K562 (cell line): Measurements from ENCODE around the gene ZNF385D. TPM values are rescaled to one million over a fixed set of nuclear protein-coding genes. Genes with fewer than 3 reads are reported as not detected.

ENCODE experiments used
- BMI1 ChIP-seq: fragments of 150-350 bp; IDR thresholded peaks from 2 replicates; pipeline ENCODE4 v1.6.1; 2014; ENCODE audit warnings: low read length
- EP400 ChIP-seq: fragments of 450-650 bp; IDR thresholded peaks from 2 replicates; pipeline ENCODE4 v1.6.1; 2017; ENCODE audit warnings: antibody characterized with exemption, mild to moderate bottlenecking, moderate library complexity
- HDAC3 ChIP-seq: fragments of 450-650 bp; IDR thresholded peaks from 2 replicates; pipeline ENCODE4 v1.6.1; 2018; ENCODE audit warnings: borderline replicate concordance, mild to moderate bottlenecking, moderate library complexity; ENCODE audit not compliant: partially characterized antibody
- HEY1 ChIP-seq: fragments of 250-450 bp; sonication (Bioruptor Pico); IDR thresholded peaks from 2 replicates; pipeline ENCODE4 v1.5.0; 2020; ENCODE audit warnings: mild to moderate bottlenecking, moderate library complexity, borderline replicate concordance
- NFIC ChIP-seq: fragments of 450-650 bp; IDR thresholded peaks from 2 replicates; pipeline ENCODE4 v1.6.1; 2017; ENCODE audit warnings: mild to moderate bottlenecking, inconsistent platforms
- NUFIP1 ChIP-seq: fragments of 450-650 bp; IDR thresholded peaks from 2 replicates; pipeline ENCODE4 v1.6.1; 2018; ENCODE audit not compliant: partially characterized antibody
- RBM17 ChIP-seq: fragments of 200-400 bp; formaldehyde crosslinking; IDR thresholded peaks from 2 replicates; pipeline ENCODE4 v1.6.1; 2017; ENCODE audit warnings: low read depth, mild to moderate bottlenecking, low read length, borderline replicate concordance
- RHOXF2B ChIP-seq: fragments of 250-450 bp; sonication (Bioruptor Pico); conservative IDR thresholded peaks from 2 replicates; pipeline ENCODE4 v1.5.1; 2021
- SIN3A ChIP-seq, 2 experiments: fragments of 150-350 bp in 1 of 2; IDR thresholded peaks; 2 replicates each; pipeline ENCODE4 v1.6.1; 2011 to 2016; ENCODE audit warnings: borderline replicate concordance in 2 of 2, low read depth in 2 of 2, low read length in 2 of 2, mild to moderate bottlenecking in 2 of 2, moderate library complexity in 2 of 2; ENCODE audit not compliant: control insufficient read depth in 1 of 2
- SIN3B ChIP-seq: fragments of 450-650 bp; IDR thresholded peaks from 2 replicates; pipeline ENCODE4 v1.6.1; 2017; ENCODE audit warnings: low read depth, mild to moderate bottlenecking, moderate library complexity
- TAF1 ChIP-seq: IDR thresholded peaks from 2 replicates; pipeline ENCODE4 v1.6.1; 2011; ENCODE audit warnings: mild to moderate bottlenecking, low read length, moderate library complexity; ENCODE audit not compliant: insufficient read depth, control insufficient read depth, severe bottlenecking; ENCODE audit errors: extremely low read depth
- ZNF239 ChIP-seq: fragments of 250-450 bp; sonication (Bioruptor Pico); IDR thresholded peaks from 2 replicates; pipeline ENCODE4 v1.4.0; 2020; ENCODE audit warnings: mild to moderate bottlenecking
- ZNF263 ChIP-seq: sonication (generic); formaldehyde crosslinking; IDR thresholded peaks from 2 replicates; pipeline ENCODE4 v1.8.0; 2022; ENCODE audit warnings: mild to moderate bottlenecking, missing genetic modification reagents, borderline replicate concordance
- ZNF274 ChIP-seq: IDR thresholded peaks from 2 replicates; pipeline ENCODE4 v1.6.1; 2011; ENCODE audit warnings: low read depth, mild to moderate bottlenecking, low read length, moderate library complexity, borderline replicate concordance
- ZNF583 ChIP-seq: fragments of 250-450 bp; sonication (Bioruptor Pico); IDR thresholded peaks from 2 replicates; pipeline ENCODE4 v1.4.0; 2020
- ZNF589 ChIP-seq: fragments of 200-800 bp; sonication (Bioruptor generic); IDR thresholded peaks from 2 replicates; pipeline ENCODE4 v1.6.1; 2016; ENCODE audit warnings: low read depth, missing genetic modification characterization, missing compliant biosample characterization
- ZNF699 ChIP-seq: fragments of 250-450 bp; sonication (Bioruptor Pico); IDR thresholded peaks from 2 replicates; pipeline ENCODE4 v1.8.0; 2021; ENCODE audit warnings: mild to moderate bottlenecking, moderate library complexity; ENCODE audit not compliant: insufficient replicate concordance
- ZNF76 ChIP-seq: fragments of 250-450 bp; sonication (Bioruptor Pico); IDR thresholded peaks from 2 replicates; pipeline ENCODE4 v1.4.0; 2020; ENCODE audit warnings: mild to moderate bottlenecking, moderate library complexity, borderline replicate concordance
- ZNF766 ChIP-seq: fragments of 200-800 bp; sonication (Bioruptor generic); conservative IDR thresholded peaks from 2 replicates; pipeline ENCODE4 v1.6.1; 2016; ENCODE audit warnings: missing genetic modification characterization, missing compliant biosample characterization
- ZNF778 ChIP-seq: fragments of 450-650 bp; formaldehyde crosslinking; IDR thresholded peaks from 2 replicates; pipeline ENCODE4 v1.4.0; 2020; ENCODE audit warnings: mild to moderate bottlenecking, moderate library complexity
- polyA plus RNA-seq, 8 experiments: library from polyadenylated mRNA; depleted of rRNA in 4 of 8; stranded (reverse) in 5 of 8; unstranded in 3 of 8; fragments of >200 nt; fragmentation: Nextera tagmentation in 2 of 8; fragmentation: Illumina TruSeq in 1 of 8; extraction: Ambion mirVana in 2 of 8; extraction: Trizol in 1 of 8; gene quantifications; 2 replicates each; pipeline versions ENCODE4 v1.2.1 to v1.2.3, GENCODE V29; 2011 to 2014; ENCODE audit warnings: inconsistent platforms in 1 of 8, missing spikeins in 1 of 8
- total RNA-seq, 7 experiments: library from RNA; depleted of rRNA in 6 of 7; stranded (reverse); fragments of >200 nt in 6 of 7; fragmentation: Illumina TruSeq in 2 of 7; extraction: Trizol in 2 of 7; gene quantifications; 2 replicates each; pipeline versions ENCODE4 v1.2.1 to v1.2.3, GENCODE V29; 2011 to 2021; ENCODE audit warnings: low replicate concordance in 1 of 7
- TF ChIP-seq, protein P1 (sequence below), 2 experiments: IDR thresholded peaks; 2 replicates each; pipeline ENCODE4 v1.6.1; 2012; ENCODE audit warnings: improper control_type of control experiment in 2 of 2, low read depth in 2 of 2, low read length in 2 of 2, borderline replicate concordance in 1 of 2
- TF ChIP-seq, protein P2 (sequence below): sonication (generic); formaldehyde crosslinking; IDR thresholded peaks from 2 replicates; pipeline ENCODE4 v1.8.0; 2022; ENCODE audit warnings: mild to moderate bottlenecking, missing genetic modification reagents
- TF ChIP-seq, protein P3 (sequence below), 3 experiments: fragments of 200-800 bp in 1 of 3; sonication (Bioruptor generic) in 1 of 3; sonication (generic) in 1 of 3; formaldehyde crosslinking in 1 of 3; IDR thresholded peaks; 2 replicates each; pipeline versions ENCODE4 v1.6.1 to v1.8.0; 2016 to 2022; ENCODE audit warnings: mild to moderate bottlenecking in 2 of 3, missing compliant biosample characterization in 2 of 3, missing genetic modification characterization in 2 of 3, missing genetic modification reagents in 1 of 3

ZNF385D gene
- total and polyA plus RNA-seq, 9 of the 15 experiments (the other 6 are each of a cell fraction or from before 2014, with no cell fraction given): 0.14 to 1.7 (median 0.51) TPM

DNA sequence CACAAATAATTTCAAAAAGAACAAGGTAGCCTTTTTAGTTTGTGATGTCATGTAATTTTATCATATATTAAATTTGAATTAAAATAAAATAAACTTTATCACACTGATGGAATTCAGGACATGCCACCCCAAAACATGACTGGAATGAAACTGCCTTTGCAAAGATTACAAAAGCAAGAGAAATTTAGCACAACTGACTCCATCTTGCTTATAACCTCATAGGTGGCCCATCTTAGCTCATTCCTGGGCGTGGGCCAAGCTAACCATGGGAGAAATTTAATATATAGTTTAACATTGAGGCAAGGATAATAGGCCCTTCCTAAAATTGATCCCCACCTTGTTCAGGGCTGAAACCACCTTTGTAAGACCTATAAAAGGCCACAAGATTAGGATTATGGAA is 235.6 kb downstream of the ZNF385D start (continued):
- no peak for TF ChIP-seq EP400
- TF ChIP-seq, protein P1, sequence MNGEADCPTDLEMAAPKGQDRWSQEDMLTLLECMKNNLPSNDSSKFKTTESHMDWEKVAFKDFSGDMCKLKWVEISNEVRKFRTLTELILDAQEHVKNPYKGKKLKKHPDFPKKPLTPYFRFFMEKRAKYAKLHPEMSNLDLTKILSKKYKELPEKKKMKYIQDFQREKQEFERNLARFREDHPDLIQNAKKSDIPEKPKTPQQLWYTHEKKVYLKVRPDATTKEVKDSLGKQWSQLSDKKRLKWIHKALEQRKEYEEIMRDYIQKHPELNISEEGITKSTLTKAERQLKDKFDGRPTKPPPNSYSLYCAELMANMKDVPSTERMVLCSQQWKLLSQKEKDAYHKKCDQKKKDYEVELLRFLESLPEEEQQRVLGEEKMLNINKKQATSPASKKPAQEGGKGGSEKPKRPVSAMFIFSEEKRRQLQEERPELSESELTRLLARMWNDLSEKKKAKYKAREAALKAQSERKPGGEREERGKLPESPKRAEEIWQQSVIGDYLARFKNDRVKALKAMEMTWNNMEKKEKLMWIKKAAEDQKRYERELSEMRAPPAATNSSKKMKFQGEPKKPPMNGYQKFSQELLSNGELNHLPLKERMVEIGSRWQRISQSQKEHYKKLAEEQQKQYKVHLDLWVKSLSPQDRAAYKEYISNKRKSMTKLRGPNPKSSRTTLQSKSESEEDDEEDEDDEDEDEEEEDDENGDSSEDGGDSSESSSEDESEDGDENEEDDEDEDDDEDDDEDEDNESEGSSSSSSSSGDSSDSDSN (IDR thresholded peaks at IDR 0.05; ENCODE audit: borderline replicate concordance in 1 of 2, low read depth in 2 of 2, low read length in 2 of 2): no peak
- TF ChIP-seq ZNF589 (CRISPR knock-in tag): 0 out of 2 replicates have a peak, but pooled peaks have one; percentile 35
- TF ChIP-seq ZNF274: no peak
- TF ChIP-seq ZNF76: peak; percentile 69
- no peak for TF ChIP-seq TAF1
- TF ChIP-seq, protein P2, sequence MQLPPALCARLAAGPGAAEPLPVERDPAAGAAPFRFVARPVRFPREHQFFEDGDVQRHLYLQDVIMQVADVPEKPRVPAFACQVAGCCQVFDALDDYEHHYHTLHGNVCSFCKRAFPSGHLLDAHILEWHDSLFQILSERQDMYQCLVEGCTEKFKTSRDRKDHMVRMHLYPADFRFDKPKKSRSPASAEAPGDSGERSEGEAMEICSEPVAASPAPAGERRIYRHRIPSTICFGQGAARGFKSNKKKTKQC (CRISPR knock-in tag): no peak
- TF ChIP-seq ZNF239 (CRISPR knock-in tag): peak; percentile 64
- TF ChIP-seq SIN3A (IDR thresholded peaks at IDR 0.05; ENCODE audit: borderline replicate concordance in 2 of 2, control insufficient read depth in 1 of 2, low read depth in 2 of 2, low read length in 2 of 2): no peak
- 0 out of 2 replicates have a peak, but pooled peaks have one; percentile 44 for TF ChIP-seq ZNF766 (CRISPR knock-in tag)
- no peak for TF ChIP-seq RBM17
- TF ChIP-seq NFIC: no peak
- TF ChIP-seq HEY1 (CRISPR knock-in tag): 0 out of 2 replicates have a peak, but pooled peaks have one; percentile 24
- 0 out of 2 replicates have a peak, but pooled peaks have one; percentile 72 for TF ChIP-seq ZNF583 (CRISPR knock-in tag)
- no peak for TF ChIP-seq SIN3B
- no peak for TF ChIP-seq ZNF263 (CRISPR knock-in tag)
- TF ChIP-seq HDAC3: no peak
- no peak for TF ChIP-seq ZNF778 (CRISPR knock-in tag)
- TF ChIP-seq BMI1: no peak
- TF ChIP-seq, protein P3, sequence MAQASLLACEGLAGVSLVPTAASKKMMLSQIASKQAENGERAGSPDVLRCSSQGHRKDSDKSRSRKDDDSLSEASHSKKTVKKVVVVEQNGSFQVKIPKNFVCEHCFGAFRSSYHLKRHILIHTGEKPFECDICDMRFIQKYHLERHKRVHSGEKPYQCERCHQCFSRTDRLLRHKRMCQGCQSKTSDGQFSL (CRISPR knock-in tag; IDR thresholded peaks at IDR 0.05): no peak
- TF ChIP-seq, protein P3 (tag; IDR thresholded peaks at IDR 0.05): peak in 1 of 2 experiments; percentile 84; a peak in 2 of 4 replicates
- no peak for TF ChIP-seq RHOXF2B (CRISPR knock-in tag)
- TF ChIP-seq ZNF699 (CRISPR knock-in tag): no peak
- TF ChIP-seq NUFIP1: no peak
